ENCODE data around the gene KYAT1.

GRCh38 chr9:128787659-128788058, 94.1 kb downstream of the KYAT1 start:
- TF ChIP-seq CTCF (IDR thresholded peaks at IDR 0.05) (no peak), POLR2A (IDR thresholded peaks at IDR 0.05) (no peak), EP300 (IDR thresholded peaks at IDR 0.05) (no peak)

All from tibial nerve (tissue), 4 donors.